ENCODE results near the gene DENND2A. TPM values are rescaled to one million over a fixed set of nuclear protein-coding genes. Genes with fewer than 3 reads are reported as not detected.

DENND2A gene
- total and polyA plus RNA-seq, 7 donors = 2.7 to 8.7 (median 3.8) TPM

Other genes with a start within 250 kb of the DENND2A start
- gene SLC37A3, start 242.3 kb downstream of the DENND2A start, total RNA-seq = 1 to 10 TPM; 7.0 to 9.1 (median 8.0) TPM
- 1 to 10 TPM; 5.3 to 8.5 (median 7.5) TPM for gene SLC37A3, start 242.3 kb downstream of the DENND2A start, polyA plus RNA-seq
- not detected for gene RAB19, start 236.8 kb downstream of the DENND2A start, total RNA-seq
- not detected for gene RAB19, start 236.8 kb downstream of the DENND2A start, polyA plus RNA-seq
- gene MKRN1, start 161.3 kb downstream of the DENND2A start, total RNA-seq = 10 to 100 TPM; 58.3 to 82.0 (median 69.3) TPM
- 10 to 100 TPM; 27.0 to 59.1 (median 44.5) TPM for gene MKRN1, start 161.3 kb downstream of the DENND2A start, polyA plus RNA-seq
- gene ADCK2, start 32.1 kb upstream of the DENND2A start, total RNA-seq = 10 to 100 TPM; 10.7 to 18.1 (median 12.4) TPM
- gene ADCK2, start 32.1 kb upstream of the DENND2A start, polyA plus RNA-seq = 10 to 100 TPM; 12.0 to 26.4 (median 14.2) TPM
- 100 to 1,000 TPM; 320 to 481 (median 388) TPM for gene NDUFB2, start 55.9 kb upstream of the DENND2A start, total RNA-seq
- 100 to 1,000 TPM; 642 to 768 (median 747) TPM for gene NDUFB2, start 55.9 kb upstream of the DENND2A start, polyA plus RNA-seq